ENCODE data around the gene CABP1.
A peak's percentile ranks its signal among the peaks of the same experiment; 100 is the strongest.
"Not testable (repeated sequence)": the region's sequence is repeated elsewhere in the genome, so short reads cannot be mapped to it uniquely, and the experiment has no call there.

Gene CABP1

GRCh38 chr12:120614848-120615247, 25.6 kb upstream of the CABP1 start:
- Histone ChIP-seq H3K36me3 (ENCODE audit: control insufficient read depth, insufficient read depth, low read length, severe bottlenecking) (no peaks in the 10 kb centered on the region), H3K27me3 (replicated peaks; ENCODE audit: control insufficient read depth, insufficient read depth, low read length) (peaks cover 43% of the 10 kb centered on the region), H3K9me3 (ENCODE audit: control insufficient read depth, low read length) (peaks cover 5% of the 10 kb centered on the region), H3K4me3 (ENCODE audit: low read length) (no peak overlapping the region), H3K4me1 (ENCODE audit: control insufficient read depth, insufficient read depth, low read length) (no peaks in the 10 kb centered on the region), H3K9ac (ENCODE audit: low read length) (no peak overlapping the region)
- DNase-seq (ENCODE audit: low read depth): no peak

GRCh38 chr12:120617193-120617592, 23.2 kb upstream of the CABP1 start:
- H3K27me3 ChIP-seq (replicated peaks; ENCODE audit: control insufficient read depth, insufficient read depth, low read length): peaks cover 43% of the 10 kb centered on the region
- H3K4me3 ChIP-seq (ENCODE audit: low read length); H3K9ac ChIP-seq (ENCODE audit: low read length); H3K36me3 ChIP-seq (ENCODE audit: control insufficient read depth, insufficient read depth, low read length, severe bottlenecking); H3K9me3 ChIP-seq (ENCODE audit: control insufficient read depth, low read length); H3K4me1 ChIP-seq (ENCODE audit: control insufficient read depth, insufficient read depth, low read length); DNase-seq (ENCODE audit: low read depth): not testable (repeated sequence)

GRCh38 chr12:120617767-120618166, 22.7 kb upstream of the CABP1 start:
- DNase-seq (ENCODE audit: low read depth); H3K9ac ChIP-seq (ENCODE audit: low read length); H3K4me3 ChIP-seq (ENCODE audit: low read length); H3K4me1 ChIP-seq (ENCODE audit: control insufficient read depth, insufficient read depth, low read length); H3K36me3 ChIP-seq (ENCODE audit: control insufficient read depth, insufficient read depth, low read length, severe bottlenecking); H3K9me3 ChIP-seq (ENCODE audit: control insufficient read depth, low read length): not testable (repeated sequence)
- peaks cover 41% of the 10 kb centered on the region for H3K27me3 ChIP-seq (replicated peaks; ENCODE audit: control insufficient read depth, insufficient read depth, low read length)

- Histone ChIP-seq H3K9me3 (ENCODE audit: control insufficient read depth, low read length) (peaks cover 5% of the 10 kb centered on the region), H3K4me1 (ENCODE audit: control insufficient read depth, insufficient read depth, low read length) (no peaks in the 10 kb centered on the region), H3K36me3 (ENCODE audit: control insufficient read depth, insufficient read depth, low read length, severe bottlenecking) (no peaks in the 10 kb centered on the region), H3K9ac (ENCODE audit: low read length) (no peak overlapping the region), H3K4me3 (ENCODE audit: low read length) (no peak overlapping the region), H3K27me3 (replicated peaks; ENCODE audit: control insufficient read depth, insufficient read depth, low read length) (peaks cover 44% of the 10 kb centered on the region)
- no peak for DNase-seq (ENCODE audit: low read depth)
Observed at GRCh38 chr12:120618954-120619615, 21.3 kb upstream of the CABP1 start.

GRCh38 chr12:120620624-120621023, 19.8 kb upstream of the CABP1 start:
- H3K4me3 ChIP-seq (ENCODE audit: low read length): no peak overlapping the region
- no peaks in the 10 kb centered on the region for H3K4me1 ChIP-seq (ENCODE audit: control insufficient read depth, insufficient read depth, low read length)
- H3K9ac ChIP-seq (ENCODE audit: low read length): no peak overlapping the region
- DNase-seq (ENCODE audit: low read depth): no peak
- H3K36me3 ChIP-seq (ENCODE audit: control insufficient read depth, insufficient read depth, low read length, severe bottlenecking): no peaks in the 10 kb centered on the region
- H3K9me3 ChIP-seq (ENCODE audit: control insufficient read depth, low read length): peaks cover 5% of the 10 kb centered on the region
- H3K27me3 ChIP-seq (replicated peaks; ENCODE audit: control insufficient read depth, insufficient read depth, low read length): peaks cover 44% of the 10 kb centered on the region

- Histone ChIP-seq H3K27me3 (replicated peaks; ENCODE audit: control insufficient read depth, insufficient read depth, low read length) (peaks cover 23% of the 10 kb centered on the region), H3K4me1 (ENCODE audit: control insufficient read depth, insufficient read depth, low read length) (no peaks in the 10 kb centered on the region), H3K4me3 (ENCODE audit: low read length) (no peak overlapping the region), H3K9me3 (ENCODE audit: control insufficient read depth, low read length) (no peaks in the 10 kb centered on the region), H3K36me3 (ENCODE audit: control insufficient read depth, insufficient read depth, low read length, severe bottlenecking) (no peaks in the 10 kb centered on the region), H3K9ac (ENCODE audit: low read length) (no peak overlapping the region)
- no peak for DNase-seq (ENCODE audit: low read depth)
Observed at GRCh38 chr12:120625557-120626419, 14.6 kb upstream of the CABP1 start.

GRCh38 chr12:120628919-120629318, 11.5 kb upstream of the CABP1 start:
- no peak overlapping the region for H3K4me3 ChIP-seq (ENCODE audit: low read length)
- no peaks in the 10 kb centered on the region for H3K9me3 ChIP-seq (ENCODE audit: control insufficient read depth, low read length)
- H3K9ac ChIP-seq (ENCODE audit: low read length): no peak overlapping the region
- no peak for DNase-seq (ENCODE audit: low read depth)
- no peaks in the 10 kb centered on the region for H3K36me3 ChIP-seq (ENCODE audit: control insufficient read depth, insufficient read depth, low read length, severe bottlenecking)
- H3K27me3 ChIP-seq (replicated peaks; ENCODE audit: control insufficient read depth, insufficient read depth, low read length): peaks cover 11% of the 10 kb centered on the region
- H3K4me1 ChIP-seq (ENCODE audit: control insufficient read depth, insufficient read depth, low read length): no peaks in the 10 kb centered on the region

GRCh38 chr12:120630104-120630892, 10.1 kb upstream of the CABP1 start:
- H3K9me3 ChIP-seq (ENCODE audit: control insufficient read depth, low read length): no peaks in the 10 kb centered on the region
- H3K27me3 ChIP-seq (replicated peaks; ENCODE audit: control insufficient read depth, insufficient read depth, low read length): peaks cover 10% of the 10 kb centered on the region
- peaks cover 5% of the 10 kb centered on the region for H3K4me1 ChIP-seq (ENCODE audit: control insufficient read depth, insufficient read depth, low read length)
- DNase-seq (ENCODE audit: low read depth): no peak
- no peak overlapping the region for H3K4me3 ChIP-seq (ENCODE audit: low read length)
- no peak overlapping the region for H3K9ac ChIP-seq (ENCODE audit: low read length)
- H3K36me3 ChIP-seq (ENCODE audit: control insufficient read depth, insufficient read depth, low read length, severe bottlenecking): no peaks in the 10 kb centered on the region

- H3K9me3 ChIP-seq (ENCODE audit: control insufficient read depth, low read length): no peaks in the 10 kb centered on the region
- H3K36me3 ChIP-seq (ENCODE audit: control insufficient read depth, insufficient read depth, low read length, severe bottlenecking): no peaks in the 10 kb centered on the region
- no peak overlapping the region for H3K9ac ChIP-seq (ENCODE audit: low read length)
- no peak for DNase-seq (ENCODE audit: low read depth)
- peaks cover 11% of the 10 kb centered on the region for H3K27me3 ChIP-seq (replicated peaks; ENCODE audit: control insufficient read depth, insufficient read depth, low read length)
- peaks cover 5% of the 10 kb centered on the region for H3K4me1 ChIP-seq (ENCODE audit: control insufficient read depth, insufficient read depth, low read length)
- H3K4me3 ChIP-seq (ENCODE audit: low read length): no peak overlapping the region
Observed at GRCh38 chr12:120631097-120631496, 9.3 kb upstream of the CABP1 start.

GRCh38 chr12:120640861-120641833, 721 bp downstream of the CABP1 start:
- Histone ChIP-seq H3K4me1 (ENCODE audit: control insufficient read depth, insufficient read depth, low read length) (no peaks in the 10 kb centered on the region), H3K9ac (ENCODE audit: low read length) (no peak overlapping the region), H3K27me3 (replicated peaks; ENCODE audit: control insufficient read depth, insufficient read depth, low read length) (peaks cover 67% of the 10 kb centered on the region), H3K4me3 (ENCODE audit: low read length) (peak overlapping the region; percentile 52), H3K36me3 (ENCODE audit: control insufficient read depth, insufficient read depth, low read length, severe bottlenecking) (no peaks in the 10 kb centered on the region), H3K9me3 (ENCODE audit: control insufficient read depth, low read length) (no peaks in the 10 kb centered on the region)
- DNase-seq (ENCODE audit: low read depth): peak; percentile 71
